Measurements from ENCODE around the gene PNPLA7.

DNA sequence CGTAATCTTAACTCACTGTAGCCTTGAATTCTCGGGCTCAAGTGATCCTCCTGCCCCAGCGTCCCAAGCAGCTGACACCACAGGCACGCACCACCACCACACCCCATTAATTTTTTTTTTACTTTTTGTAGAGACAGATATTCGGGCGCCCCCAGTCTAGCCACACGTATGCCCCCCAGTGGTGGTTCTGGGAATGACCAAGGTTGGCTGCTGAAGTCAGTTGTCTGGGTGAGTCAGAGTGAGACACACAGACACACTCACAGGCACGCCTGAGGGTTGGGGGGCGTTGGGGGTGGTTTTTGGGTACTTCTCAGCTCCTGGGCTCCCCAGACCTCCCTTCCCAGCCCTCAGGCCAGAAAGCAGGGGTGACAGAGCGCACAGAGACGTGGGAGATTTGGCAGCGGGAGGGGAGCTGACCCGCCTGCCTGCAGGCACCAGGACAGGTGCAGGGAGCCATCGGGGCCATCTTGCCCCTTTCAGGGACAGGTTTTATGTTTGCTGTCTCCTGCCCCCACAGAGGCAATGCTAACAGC, 104.9 kb downstream of the PNPLA7 start:
- TF ChIP-seq POLR2AphosphoS5 (IDR thresholded peaks at IDR 0.05; ENCODE audit: low read depth, low read length) (no peak), TAF1 (CRISPR knock-in tag; IDR thresholded peaks at IDR 0.05) (no peak), CTCF (CRISPR knock-in tag; IDR thresholded peaks at IDR 0.05) (peak; percentile 84), SSRP1 (CRISPR knock-in tag; IDR thresholded peaks at IDR 0.05) (no peak), TCF7L2 (IDR thresholded peaks at IDR 0.05; ENCODE audit: low read depth, low read length) (no peak), ZNF724P (CRISPR knock-in tag; IDR thresholded peaks at IDR 0.05; ENCODE audit: borderline replicate concordance) (no peak), STAG1 (CRISPR knock-in tag; IDR thresholded peaks at IDR 0.05) (peak; percentile 62), THAP9 (CRISPR knock-in tag; IDR thresholded peaks at IDR 0.05; ENCODE audit: borderline replicate concordance) (no peak)
- TF ChIP-seq, protein P1, sequence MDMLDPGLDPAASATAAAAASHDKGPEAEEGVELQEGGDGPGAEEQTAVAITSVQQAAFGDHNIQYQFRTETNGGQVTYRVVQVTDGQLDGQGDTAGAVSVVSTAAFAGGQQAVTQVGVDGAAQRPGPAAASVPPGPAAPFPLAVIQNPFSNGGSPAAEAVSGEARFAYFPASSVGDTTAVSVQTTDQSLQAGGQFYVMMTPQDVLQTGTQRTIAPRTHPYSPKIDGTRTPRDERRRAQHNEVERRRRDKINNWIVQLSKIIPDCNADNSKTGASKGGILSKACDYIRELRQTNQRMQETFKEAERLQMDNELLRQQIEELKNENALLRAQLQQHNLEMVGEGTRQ (IDR thresholded peaks at IDR 0.05; ENCODE audit: low read depth, low read length): no peak
- TF ChIP-seq, protein P1 (CRISPR knock-in tag; IDR thresholded peaks at IDR 0.05; ENCODE audit: borderline replicate concordance): no peak
- TF ChIP-seq, protein P2, sequence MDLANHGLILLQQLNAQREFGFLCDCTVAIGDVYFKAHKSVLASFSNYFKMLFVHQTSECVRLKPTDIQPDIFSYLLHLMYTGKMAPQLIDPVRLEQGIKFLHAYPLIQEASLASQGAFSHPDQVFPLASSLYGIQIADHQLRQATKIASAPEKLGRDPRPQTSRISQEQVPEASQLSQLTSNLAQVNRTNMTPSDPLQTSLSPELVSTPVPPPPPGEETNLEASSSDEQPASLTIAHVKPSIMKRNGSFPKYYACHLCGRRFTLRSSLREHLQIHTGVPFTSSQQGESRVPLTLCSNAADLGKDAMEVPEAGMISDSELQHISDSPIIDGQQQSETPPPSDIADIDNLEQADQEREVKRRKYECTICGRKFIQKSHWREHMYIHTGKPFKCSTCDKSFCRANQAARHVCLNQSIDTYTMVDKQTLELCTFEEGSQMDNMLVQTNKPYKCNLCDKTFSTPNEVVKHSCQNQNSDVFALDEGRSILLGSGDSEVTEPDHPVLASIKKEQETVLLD (CRISPR knock-in tag; IDR thresholded peaks at IDR 0.05; ENCODE audit: low read depth): no peak
- TF ChIP-seq, protein P3, sequence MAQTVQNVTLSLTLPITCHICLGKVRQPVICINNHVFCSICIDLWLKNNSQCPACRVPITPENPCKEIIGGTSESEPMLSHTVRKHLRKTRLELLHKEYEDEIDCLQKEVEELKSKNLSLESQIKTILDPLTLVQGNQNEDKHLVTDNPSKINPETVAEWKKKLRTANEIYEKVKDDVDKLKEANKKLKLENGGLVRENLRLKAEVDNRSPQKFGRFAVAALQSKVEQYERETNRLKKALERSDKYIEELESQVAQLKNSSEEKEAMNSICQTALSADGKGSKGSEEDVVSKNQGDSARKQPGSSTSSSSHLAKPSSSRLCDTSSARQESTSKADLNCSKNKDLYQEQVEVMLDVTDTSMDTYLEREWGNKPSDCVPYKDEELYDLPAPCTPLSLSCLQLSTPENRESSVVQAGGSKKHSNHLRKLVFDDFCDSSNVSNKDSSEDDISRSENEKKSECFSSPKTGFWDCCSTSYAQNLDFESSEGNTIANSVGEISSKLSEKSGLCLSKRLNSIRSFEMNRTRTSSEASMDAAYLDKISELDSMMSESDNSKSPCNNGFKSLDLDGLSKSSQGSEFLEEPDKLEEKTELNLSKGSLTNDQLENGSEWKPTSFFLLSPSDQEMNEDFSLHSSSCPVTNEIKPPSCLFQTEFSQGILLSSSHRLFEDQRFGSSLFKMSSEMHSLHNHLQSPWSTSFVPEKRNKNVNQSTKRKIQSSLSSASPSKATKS (CRISPR knock-in tag; IDR thresholded peaks at IDR 0.05): no peak

All from HepG2 (cell line).